HCT116 (cell line): ENCODE measurements around the gene KRT78. TPM values are rescaled to one million over a fixed set of nuclear protein-coding genes. Genes with fewer than 3 reads are reported as not detected.

ENCODE experiments used
- ATAC-seq: fragments of 200-7000 bp; cut with Tn5 transposase; 2 replicates; pipeline ENCODE4 v1.9.1; 2020; ENCODE audit warnings: mild to moderate bottlenecking, moderate library complexity
- BruUV-seq: library from RNA; stranded (reverse); fragments of 400-500 nt; replicated peaks from 2 replicates; lab custom pipeline; 2021; lab: Mats Ljungman, UMichigan
- CTCF ChIA-PET: fragments of 300-600 bp; sonication (Branson Sonifier 250); formaldehyde crosslinking; loops from one replicate; lab custom pipeline; 2021; ENCODE audit warnings: antibody characterized with exemption; lab: Charles Lee
- POLR2A ChIA-PET: fragments of 300-600, 350-600 bp; sonication (Branson Sonifier 250); formaldehyde crosslinking; loops from one replicate; lab custom pipeline; 2021; ENCODE audit warnings: antibody characterized with exemption; lab: Charles Lee
- RAD21 ChIA-PET, 2 experiments: fragments of 300-600 bp; sonication (Branson Sonifier 250); formaldehyde crosslinking; loops; one replicate each; lab custom pipeline; 2023; ENCODE audit warnings: low total read pairs in 2 of 2; ENCODE audit not compliant: uncharacterized antibody in 2 of 2, unreplicated experiment in 2 of 2, low non-redundant PET in 1 of 2; lab: Charles Lee
- DNase-seq: peaks from one replicate; pipeline ENCODE4 v3.0.0-alpha.2; 2010; ENCODE audit warnings: low read depth, low spot score
- H2AFZ ChIP-seq: fragments of 200-600 bp; shearing (Covaris generic), sonication (generic); 2 replicates; pipeline ENCODE4 v1.6.1; 2017; ENCODE audit warnings: low read depth, mixed run types, mixed read lengths, antibody characterized with exemption, low read length; ENCODE audit not compliant: poor library complexity, severe bottlenecking
- H3K27ac ChIP-seq: 2 replicates; pipeline ENCODE4 v1.5.1; 2012; ENCODE audit warnings: low read depth, low read length
- H3K27me3 ChIP-seq: fragments of 200-600 bp; sonication (generic); 2 replicates; pipeline ENCODE4 v1.6.1; 2016; ENCODE audit warnings: mixed run types, low read length, mixed read lengths; ENCODE audit not compliant: insufficient read depth
- H3K36me3 ChIP-seq, 2 experiments: fragments of 200-500 bp in 1 of 2; fragments of 200-600 bp in 1 of 2; sonication (Bioruptor generic) in 1 of 2; sonication (generic) in 1 of 2; 2 replicates each; pipeline versions ENCODE4 v1.5.1 to v1.6.1; 2014 to 2016; ENCODE audit warnings: low read length in 2 of 2, inconsistent platforms in 1 of 2, mixed read lengths in 1 of 2, mixed run types in 1 of 2; ENCODE audit not compliant: insufficient read depth in 2 of 2, control insufficient read depth in 1 of 2
- H3K4me1 ChIP-seq, 2 experiments: fragments of 200-600 bp in 1 of 2; sonication (generic) in 1 of 2; 2 replicates each; pipeline versions ENCODE4 v1.5.1 to v1.6.1; 2012 to 2017; ENCODE audit warnings: low read length in 2 of 2, inconsistent platforms in 1 of 2, mild to moderate bottlenecking in 1 of 2, mixed read lengths in 1 of 2, mixed run types in 1 of 2, moderate library complexity in 1 of 2; ENCODE audit not compliant: insufficient read depth in 2 of 2, control insufficient read depth in 1 of 2
- H3K4me2 ChIP-seq: fragments of 200-600 bp; sonication (generic); 2 replicates; pipeline ENCODE4 v1.6.1; 2017; ENCODE audit warnings: mixed run types, low read length, mixed read lengths
- H3K4me3 ChIP-seq, 2 experiments: fragments of 200-600 bp in 1 of 2; sonication (generic) in 1 of 2; replicated peaks in 1 of 2; 2 replicates each; pipeline ENCODE4 v1.5.1; 2011 to 2016; ENCODE audit warnings: low read length in 2 of 2, control low read depth in 1 of 2, low read depth in 1 of 2, mild to moderate bottlenecking in 1 of 2, mixed read lengths in 1 of 2, mixed run types in 1 of 2
- H3K79me2 ChIP-seq: fragments of 200-600 bp; sonication (generic); 2 replicates; pipeline ENCODE4 v1.6.1; 2017; ENCODE audit warnings: mild to moderate bottlenecking, mixed run types, low read length, moderate library complexity, mixed read lengths; ENCODE audit not compliant: insufficient read depth
- H3K9ac ChIP-seq: fragments of 200-600 bp; sonication (generic); 2 replicates; pipeline ENCODE4 v1.6.1; 2016; ENCODE audit warnings: low read length, mixed read lengths
- H3K9me2 ChIP-seq: fragments of 200-600 bp; sonication (generic), shearing (Covaris generic); 2 replicates; pipeline ENCODE4 v1.6.1; 2017; ENCODE audit warnings: mixed run types, mild to moderate bottlenecking, moderate library complexity; ENCODE audit not compliant: insufficient read depth
- H3K9me3 ChIP-seq, 2 experiments: fragments of 200-500 bp in 1 of 2; fragments of 200-600 bp in 1 of 2; sonication (Bioruptor generic) in 1 of 2; sonication (generic) in 1 of 2; 2 replicates each; pipeline ENCODE4 v1.6.1; 2014 to 2017; ENCODE audit warnings: low read length in 2 of 2, mixed read lengths in 2 of 2, inconsistent platforms in 1 of 2, low read depth in 1 of 2, mild to moderate bottlenecking in 1 of 2, mixed run types in 1 of 2, moderate library complexity in 1 of 2; ENCODE audit not compliant: control insufficient read depth in 1 of 2, insufficient read depth in 1 of 2
- H4K20me1 ChIP-seq: fragments of 200-600 bp; sonication (generic), shearing (Covaris generic); 2 replicates; pipeline ENCODE4 v1.6.1; 2017; ENCODE audit warnings: mixed run types, mild to moderate bottlenecking, moderate library complexity; ENCODE audit not compliant: insufficient read depth
- CBX3 ChIP-seq: IDR thresholded peaks from 2 replicates; pipeline ENCODE4 v1.6.1; 2012; ENCODE audit warnings: low read depth
- CEBPB ChIP-seq: IDR thresholded peaks from 2 replicates; pipeline ENCODE4 v1.6.1; 2012; ENCODE audit warnings: low read depth
- CTCF ChIP-seq, 3 experiments: fragments of 200-600 bp in 1 of 3; sonication (generic) in 1 of 3; IDR thresholded peaks in 2 of 3; conservative IDR thresholded peaks in 1 of 3; 2 replicates each; pipeline ENCODE4 v1.5.1; 2012 to 2017; ENCODE audit warnings: low read depth in 2 of 3, low read length in 2 of 3, antibody characterized with exemption in 1 of 3, borderline replicate concordance in 1 of 3, control low read depth in 1 of 3, mild to moderate bottlenecking in 1 of 3, mixed read lengths in 1 of 3, mixed run types in 1 of 3, moderate library complexity in 1 of 3; ENCODE audit not compliant: insufficient read depth in 1 of 3
- EZH2 ChIP-seq: fragments of 200-600 bp; sonication (generic); IDR thresholded peaks from 2 replicates; pipeline ENCODE4 v1.6.1; 2017; ENCODE audit warnings: antibody characterized with exemption, mixed run types
- EZH2phosphoT487 ChIP-seq: fragments of 200-600 bp; IDR thresholded peaks from 2 replicates; pipeline ENCODE4 v1.6.1; 2018; ENCODE audit warnings: antibody characterized with exemption, borderline replicate concordance
- FOSL1 ChIP-seq: IDR thresholded peaks from 2 replicates; pipeline ENCODE4 v1.6.1; 2012; ENCODE audit warnings: low read depth
- JUND ChIP-seq: IDR thresholded peaks from 2 replicates; pipeline ENCODE4 v1.6.1; 2012
- MAX ChIP-seq: IDR thresholded peaks from 2 replicates; pipeline ENCODE4 v1.6.1; 2012
- POLR2A ChIP-seq: IDR thresholded peaks from 2 replicates; pipeline ENCODE4 v1.7.0; 2011; ENCODE audit warnings: borderline replicate concordance; ENCODE audit not compliant: insufficient read depth, insufficient read length; ENCODE audit errors: extremely low read depth
- POLR2AphosphoS5 ChIP-seq: IDR thresholded peaks from 2 replicates; pipeline ENCODE4 v1.6.1; 2011; ENCODE audit warnings: mild to moderate bottlenecking, low read depth, low read length, moderate library complexity
- RAD21 ChIP-seq: IDR thresholded peaks from 2 replicates; pipeline ENCODE4 v1.6.1; 2012; ENCODE audit warnings: low read depth, mild to moderate bottlenecking
- SIN3A ChIP-seq: IDR thresholded peaks from 2 replicates; pipeline ENCODE4 v1.6.1; 2012; ENCODE audit warnings: low read depth
- SP1 ChIP-seq: IDR thresholded peaks from 2 replicates; pipeline ENCODE4 v1.6.1; 2012; ENCODE audit warnings: low read depth
- SRF ChIP-seq: IDR thresholded peaks from 2 replicates; pipeline ENCODE4 v1.6.1; 2012; ENCODE audit warnings: low read depth
- TCF7L2 ChIP-seq: IDR thresholded peaks from 2 replicates; pipeline ENCODE4 v1.7.0; 2011; ENCODE audit warnings: borderline replicate concordance, inconsistent platforms; ENCODE audit not compliant: insufficient read depth, insufficient read length; ENCODE audit errors: extremely low read depth
- YY1 ChIP-seq: IDR thresholded peaks from 2 replicates; pipeline ENCODE4 v1.6.1; 2011; ENCODE audit warnings: low read length, low read depth, moderate library complexity, mild to moderate bottlenecking; ENCODE audit not compliant: insufficient replicate concordance; ENCODE audit errors: extremely low read depth
- ZBTB33 ChIP-seq: IDR thresholded peaks from 2 replicates; pipeline ENCODE4 v1.6.1; 2011; ENCODE audit warnings: mild to moderate bottlenecking, low read length, moderate library complexity; ENCODE audit not compliant: insufficient replicate concordance; ENCODE audit errors: extremely low read depth
- ZFX ChIP-seq: fragments of 450-650 bp; IDR thresholded peaks from 2 replicates; pipeline ENCODE4 v1.6.1; 2017
- ZNF274 ChIP-seq: fragments of 200-500 bp; sonication (Bioruptor generic); IDR thresholded peaks from 2 replicates; pipeline ENCODE4 v1.6.1; 2014; ENCODE audit warnings: mild to moderate bottlenecking, low read depth, low read length, inconsistent platforms
- intact Hi-C: fragments of 100-400 bp; cut with micrococcal nuclease; formaldehyde crosslinking; loops from 2 replicates; pipeline ENCODE4 v1.10.0; 2022
- total RNA-seq: library from RNA; stranded (reverse); gene quantifications from one replicate; pipeline ENCODE4 v1.2.1, GENCODE V29; 2021; ENCODE audit not compliant: unreplicated experiment
- TF ChIP-seq, protein P1 (sequence below): IDR thresholded peaks from 2 replicates; pipeline ENCODE4 v1.6.1; 2012; ENCODE audit warnings: low read depth

Gene KRT78
- total RNA-seq, 1 experiment from 2014 or later: not detected

GRCh38 chr12:52856787-52857186, 8.0 kb upstream of the KRT78 start:
- no peak overlapping the region for H2AFZ ChIP-seq
- no peaks in the 10 kb centered on the region for H3K27me3 ChIP-seq
- CTCF ChIA-PET: interaction anchor here (1.5 kb wide), 1 partner anchor 14 kb away, joined by 5 read pairs; no protein-coding TSS in a partner anchor
- BruUV-seq: no TSS peak
- no peaks in the 10 kb centered on the region for H3K9me3 ChIP-seq
- H3K4me1 ChIP-seq: peaks cover 0 to 19% of the 10 kb centered on the region in 2 experiments; a peak in 2 of 4 replicates
- RAD21 ChIA-PET: no interaction called here
- H4K20me1 ChIP-seq: no peaks in the 10 kb centered on the region
- no peak overlapping the region for H3K4me2 ChIP-seq
- H3K36me3 ChIP-seq: no peaks in the 10 kb centered on the region
- DNase-seq (no peak), ATAC-seq (no peak)
- no peaks in the 10 kb centered on the region for H3K9me2 ChIP-seq
- no peak overlapping the region for H3K9ac ChIP-seq
- no peak overlapping the region for H3K4me3 ChIP-seq
- no peak for TF ChIP-seq POLR2AphosphoS5
- no peak for TF ChIP-seq EZH2
- TF ChIP-seq RAD21: no peak
- TF ChIP-seq ZFX: no peak
- no peak for TF ChIP-seq MAX
- TF ChIP-seq, protein P1, sequence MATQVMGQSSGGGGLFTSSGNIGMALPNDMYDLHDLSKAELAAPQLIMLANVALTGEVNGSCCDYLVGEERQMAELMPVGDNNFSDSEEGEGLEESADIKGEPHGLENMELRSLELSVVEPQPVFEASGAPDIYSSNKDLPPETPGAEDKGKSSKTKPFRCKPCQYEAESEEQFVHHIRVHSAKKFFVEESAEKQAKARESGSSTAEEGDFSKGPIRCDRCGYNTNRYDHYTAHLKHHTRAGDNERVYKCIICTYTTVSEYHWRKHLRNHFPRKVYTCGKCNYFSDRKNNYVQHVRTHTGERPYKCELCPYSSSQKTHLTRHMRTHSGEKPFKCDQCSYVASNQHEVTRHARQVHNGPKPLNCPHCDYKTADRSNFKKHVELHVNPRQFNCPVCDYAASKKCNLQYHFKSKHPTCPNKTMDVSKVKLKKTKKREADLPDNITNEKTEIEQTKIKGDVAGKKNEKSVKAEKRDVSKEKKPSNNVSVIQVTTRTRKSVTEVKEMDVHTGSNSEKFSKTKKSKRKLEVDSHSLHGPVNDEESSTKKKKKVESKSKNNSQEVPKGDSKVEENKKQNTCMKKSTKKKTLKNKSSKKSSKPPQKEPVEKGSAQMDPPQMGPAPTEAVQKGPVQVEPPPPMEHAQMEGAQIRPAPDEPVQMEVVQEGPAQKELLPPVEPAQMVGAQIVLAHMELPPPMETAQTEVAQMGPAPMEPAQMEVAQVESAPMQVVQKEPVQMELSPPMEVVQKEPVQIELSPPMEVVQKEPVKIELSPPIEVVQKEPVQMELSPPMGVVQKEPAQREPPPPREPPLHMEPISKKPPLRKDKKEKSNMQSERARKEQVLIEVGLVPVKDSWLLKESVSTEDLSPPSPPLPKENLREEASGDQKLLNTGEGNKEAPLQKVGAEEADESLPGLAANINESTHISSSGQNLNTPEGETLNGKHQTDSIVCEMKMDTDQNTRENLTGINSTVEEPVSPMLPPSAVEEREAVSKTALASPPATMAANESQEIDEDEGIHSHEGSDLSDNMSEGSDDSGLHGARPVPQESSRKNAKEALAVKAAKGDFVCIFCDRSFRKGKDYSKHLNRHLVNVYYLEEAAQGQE: no peak
- no peak for TF ChIP-seq CTCF (IDR thresholded peaks at IDR 0.05 in 2 of 3, conservative IDR thresholded peaks at IDR 0.05 in 1 of 3; ENCODE audit: borderline replicate concordance in 1 of 3, insufficient read depth in 1 of 3, low read depth in 2 of 3, low read length in 2 of 3)
- no peak for TF ChIP-seq SIN3A
- TF ChIP-seq SRF: no peak
- no peak for TF ChIP-seq YY1
- TF ChIP-seq ZNF274: no peak
- TF ChIP-seq CEBPB: no peak
- no peak for TF ChIP-seq EZH2phosphoT487
- no peak for TF ChIP-seq POLR2A
- no peak for TF ChIP-seq FOSL1
- no peak for TF ChIP-seq CBX3
- TF ChIP-seq SP1: no peak
- no peak for TF ChIP-seq JUND
- TF ChIP-seq ZBTB33: no peak
- no peak for TF ChIP-seq TCF7L2
- POLR2A ChIA-PET: no interaction called here
- no peaks in the 10 kb centered on the region for H3K79me2 ChIP-seq
- H3K27ac ChIP-seq: no peak overlapping the region
- intact Hi-C loops: no loop called here
